BE2C (cell line): ENCODE results near the gene GRIA1.

Source experiments
- DNase-seq: peaks from one replicate; pipeline ENCODE4 v3.0.0-alpha.2; 2020
- H3K27me3 ChIP-seq: fragments of 250-450 bp; sonication (Bioruptor Pico); 2 replicates; pipeline ENCODE4 v1.5.1; 2020; ENCODE audit warnings: mild to moderate bottlenecking
- H3K36me3 ChIP-seq: fragments of 250-450 bp; sonication (Bioruptor Pico); 2 replicates; pipeline ENCODE4 v1.5.1; 2020; ENCODE audit warnings: mild to moderate bottlenecking
- H3K4me1 ChIP-seq: fragments of 250-450 bp; sonication (Bioruptor Pico); 2 replicates; pipeline ENCODE4 v1.5.1; 2020
- H3K4me3 ChIP-seq: 2 replicates; pipeline ENCODE4 v1.5.1; 2011; ENCODE audit warnings: low read depth, low read length
- H3K9me3 ChIP-seq: fragments of 250-450 bp; sonication (Bioruptor Pico); 2 replicates; pipeline ENCODE4 v1.5.1; 2020
- CTCF ChIP-seq: IDR thresholded peaks from 2 replicates; pipeline ENCODE4 v1.5.1; 2012; ENCODE audit warnings: mild to moderate bottlenecking, low read depth, low read length

GRIA1 gene

GRCh38 chr5:153470736-153471135 is 19.7 kb upstream of the GRIA1 start:
- Histone ChIP-seq H3K27me3 (no peaks in the 10 kb centered on the region), H3K4me1 (no peaks in the 10 kb centered on the region), H3K4me3 (no peak overlapping the region), H3K9me3 (no peaks in the 10 kb centered on the region), H3K36me3 (no peaks in the 10 kb centered on the region)
- no peak for TF ChIP-seq CTCF
- DNase-seq: no peak

GRCh38 chr5:153476767-153477166 is 13.7 kb upstream of the GRIA1 start:
- no peak overlapping the region for H3K4me3 ChIP-seq
- no peaks in the 10 kb centered on the region for H3K4me1 ChIP-seq
- DNase-seq: no peak
- no peaks in the 10 kb centered on the region for H3K9me3 ChIP-seq
- H3K27me3 ChIP-seq: no peaks in the 10 kb centered on the region
- H3K36me3 ChIP-seq: no peaks in the 10 kb centered on the region
- TF ChIP-seq CTCF: no peak

GRCh38 chr5:153480401-153480800 is 10.1 kb upstream of the GRIA1 start:
- H3K27me3 ChIP-seq: no peaks in the 10 kb centered on the region
- TF ChIP-seq CTCF: no peak
- no peak for DNase-seq
- H3K4me3 ChIP-seq: no peak overlapping the region
- H3K36me3 ChIP-seq: no peaks in the 10 kb centered on the region
- no peaks in the 10 kb centered on the region for H3K4me1 ChIP-seq
- H3K9me3 ChIP-seq: no peaks in the 10 kb centered on the region

GRCh38 chr5:153483482-153483881 is 7.0 kb upstream of the GRIA1 start:
- no peak for TF ChIP-seq CTCF
- no peaks in the 10 kb centered on the region for H3K27me3 ChIP-seq
- DNase-seq: no peak
- no peaks in the 10 kb centered on the region for H3K4me1 ChIP-seq
- H3K36me3 ChIP-seq: no peaks in the 10 kb centered on the region
- H3K4me3 ChIP-seq: no peak overlapping the region
- H3K9me3 ChIP-seq: no peaks in the 10 kb centered on the region

DNA sequence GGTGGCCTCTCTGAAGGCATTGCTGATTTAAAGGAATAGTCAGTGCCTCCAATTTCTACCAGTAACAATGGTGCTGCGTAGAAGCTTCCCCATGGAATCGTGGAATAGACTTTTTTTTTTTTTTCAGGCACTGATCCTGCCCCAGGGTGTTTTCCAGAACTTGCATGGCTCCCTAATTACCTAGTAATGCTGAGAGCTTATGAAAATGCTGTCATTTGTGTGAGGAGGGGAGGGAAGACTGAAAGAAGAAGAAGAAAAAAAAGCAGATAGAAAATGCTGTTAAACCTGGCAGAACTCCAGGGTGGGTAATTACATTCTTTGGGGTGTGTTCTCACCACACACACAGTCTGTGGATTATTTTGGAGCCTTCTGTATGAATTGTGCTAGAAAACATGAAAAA is 4.8 kb upstream of the GRIA1 start:
- H3K4me3 ChIP-seq: no peak overlapping the region
- H3K4me1 ChIP-seq: no peaks in the 10 kb centered on the region
- peaks cover 4% of the 10 kb centered on the region; the same call in 1 of the 2 replicates for H3K27me3 ChIP-seq
- H3K36me3 ChIP-seq: no peaks in the 10 kb centered on the region
- no peak for DNase-seq
- H3K9me3 ChIP-seq: no peaks in the 10 kb centered on the region
- TF ChIP-seq CTCF: no peak

DNA sequence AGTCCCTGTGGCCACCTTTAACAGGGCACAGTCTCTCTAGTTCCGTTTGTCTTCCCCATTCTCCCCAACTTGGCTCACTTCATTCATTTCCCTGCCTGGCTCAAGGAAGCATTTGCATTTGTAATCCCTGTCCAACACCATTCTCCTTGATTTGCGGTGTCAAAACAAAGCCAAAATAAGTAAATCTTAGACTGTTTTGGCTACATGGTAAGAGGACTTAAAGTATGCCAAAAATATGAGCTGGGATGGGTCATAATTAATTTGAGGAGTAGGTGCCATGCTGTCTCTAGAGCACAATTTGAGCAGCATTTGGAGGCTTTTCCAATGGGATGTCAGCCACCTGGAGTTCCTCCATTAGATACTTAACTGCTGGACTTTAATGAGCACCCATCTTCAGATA is 3.7 kb upstream of the GRIA1 start:
- H3K27me3 ChIP-seq: peaks cover 7% of the 10 kb centered on the region; the same call in 1 of the 2 replicates
- H3K4me1 ChIP-seq: no peaks in the 10 kb centered on the region
- DNase-seq: no peak
- no peak for TF ChIP-seq CTCF
- no peak overlapping the region for H3K4me3 ChIP-seq
- H3K9me3 ChIP-seq: no peaks in the 10 kb centered on the region
- H3K36me3 ChIP-seq: no peaks in the 10 kb centered on the region
